Ishikawa (cell line): ENCODE results near the gene SLC9A7.

Experiments
- CEBPB ChIP-seq: IDR thresholded peaks from 2 replicates; pipeline ENCODE4 v1.6.1; 2012
- CREB1 ChIP-seq: IDR thresholded peaks from 2 replicates; pipeline ENCODE4 v1.6.1; 2012; ENCODE audit warnings: low read depth
- EGR1 ChIP-seq: IDR thresholded peaks from 2 replicates; pipeline ENCODE4 v1.6.1; 2012
- EP300 ChIP-seq: IDR thresholded peaks from 2 replicates; pipeline ENCODE4 v1.6.1; 2012; ENCODE audit warnings: borderline replicate concordance
- FOXM1 ChIP-seq: IDR thresholded peaks from 2 replicates; pipeline ENCODE4 v1.6.1; 2012; ENCODE audit warnings: low read depth, borderline replicate concordance
- NFIC ChIP-seq: IDR thresholded peaks from 2 replicates; pipeline ENCODE4 v1.6.1; 2012
- RAD21 ChIP-seq: IDR thresholded peaks from 2 replicates; pipeline ENCODE4 v1.6.1; 2012; ENCODE audit warnings: low read depth
- TAF1 ChIP-seq: IDR thresholded peaks from 2 replicates; pipeline ENCODE4 v1.6.1; 2012; ENCODE audit warnings: low read depth, mild to moderate bottlenecking
- TCF12 ChIP-seq: IDR thresholded peaks from 2 replicates; pipeline ENCODE4 v1.6.1; 2012; ENCODE audit warnings: low read depth
- TEAD4 ChIP-seq: IDR thresholded peaks from 2 replicates; pipeline ENCODE4 v1.6.1; 2012
- YY1 ChIP-seq: IDR thresholded peaks from 2 replicates; pipeline ENCODE4 v1.6.1; 2012; ENCODE audit warnings: low read depth
- ZBTB7A ChIP-seq: IDR thresholded peaks from 2 replicates; pipeline ENCODE4 v1.6.1; 2012; ENCODE audit warnings: low read depth
- TF ChIP-seq, protein P1 (sequence below): IDR thresholded peaks from 2 replicates; pipeline ENCODE4 v1.6.1; 2012
- TF ChIP-seq, protein P2 (sequence below): IDR thresholded peaks from 2 replicates; pipeline ENCODE4 v1.6.1; 2012; ENCODE audit warnings: low read depth, mild to moderate bottlenecking
- TF ChIP-seq, protein P3 (sequence below): IDR thresholded peaks from 2 replicates; pipeline ENCODE4 v1.6.1; 2012

The SLC9A7 gene

DNA sequence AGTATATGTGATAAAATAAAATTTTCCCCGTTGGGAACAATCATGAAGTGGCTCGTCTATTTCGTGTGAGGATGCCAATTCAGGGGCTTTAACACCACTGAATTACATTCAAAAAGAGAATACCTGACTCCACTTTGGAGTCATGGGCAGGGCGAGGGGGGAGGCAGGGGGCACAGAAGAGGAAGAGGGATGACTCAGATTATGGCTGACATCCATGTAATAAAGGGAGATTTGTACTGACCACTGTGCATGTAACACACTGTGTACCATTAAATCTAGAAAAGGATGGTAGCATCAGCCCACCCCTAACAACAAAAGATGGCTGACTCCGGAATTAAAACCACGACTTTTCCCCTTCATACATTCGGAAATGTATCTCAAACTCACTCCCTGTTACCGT is 1.3 kb downstream of the SLC9A7 start:
- TF ChIP-seq, protein P1, sequence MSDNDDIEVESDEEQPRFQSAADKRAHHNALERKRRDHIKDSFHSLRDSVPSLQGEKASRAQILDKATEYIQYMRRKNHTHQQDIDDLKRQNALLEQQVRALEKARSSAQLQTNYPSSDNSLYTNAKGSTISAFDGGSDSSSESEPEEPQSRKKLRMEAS = no peak

DNA sequence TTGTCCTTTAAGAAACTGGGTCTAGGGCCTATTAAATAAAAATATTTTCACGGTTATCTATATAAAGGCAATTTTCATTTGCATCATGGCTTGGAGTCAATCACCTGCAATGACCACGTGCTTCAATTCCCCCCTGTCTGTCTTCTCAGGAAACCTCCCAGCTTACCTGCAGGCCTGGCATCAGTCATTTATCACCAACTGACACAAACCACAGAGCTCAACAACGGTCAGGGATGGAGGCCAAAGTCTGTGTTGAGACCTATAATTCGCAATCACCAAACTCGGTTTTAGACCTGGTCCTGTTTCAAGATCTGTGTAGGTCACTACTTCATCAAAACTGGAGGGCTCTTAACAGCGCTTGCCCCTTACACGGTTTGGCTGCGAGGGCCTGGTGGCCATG is 1.9 kb downstream of the SLC9A7 start:
- TF ChIP-seq TEAD4 (no peak), TAF1 (no peak), CREB1 (no peak), TCF12 (no peak), YY1 (no peak), FOXM1 (no peak), RAD21 (no peak), EGR1 (no peak), EP300 (no peak), CEBPB (no peak), ZBTB7A (no peak), NFIC (no peak)
- TF ChIP-seq, protein P2, sequence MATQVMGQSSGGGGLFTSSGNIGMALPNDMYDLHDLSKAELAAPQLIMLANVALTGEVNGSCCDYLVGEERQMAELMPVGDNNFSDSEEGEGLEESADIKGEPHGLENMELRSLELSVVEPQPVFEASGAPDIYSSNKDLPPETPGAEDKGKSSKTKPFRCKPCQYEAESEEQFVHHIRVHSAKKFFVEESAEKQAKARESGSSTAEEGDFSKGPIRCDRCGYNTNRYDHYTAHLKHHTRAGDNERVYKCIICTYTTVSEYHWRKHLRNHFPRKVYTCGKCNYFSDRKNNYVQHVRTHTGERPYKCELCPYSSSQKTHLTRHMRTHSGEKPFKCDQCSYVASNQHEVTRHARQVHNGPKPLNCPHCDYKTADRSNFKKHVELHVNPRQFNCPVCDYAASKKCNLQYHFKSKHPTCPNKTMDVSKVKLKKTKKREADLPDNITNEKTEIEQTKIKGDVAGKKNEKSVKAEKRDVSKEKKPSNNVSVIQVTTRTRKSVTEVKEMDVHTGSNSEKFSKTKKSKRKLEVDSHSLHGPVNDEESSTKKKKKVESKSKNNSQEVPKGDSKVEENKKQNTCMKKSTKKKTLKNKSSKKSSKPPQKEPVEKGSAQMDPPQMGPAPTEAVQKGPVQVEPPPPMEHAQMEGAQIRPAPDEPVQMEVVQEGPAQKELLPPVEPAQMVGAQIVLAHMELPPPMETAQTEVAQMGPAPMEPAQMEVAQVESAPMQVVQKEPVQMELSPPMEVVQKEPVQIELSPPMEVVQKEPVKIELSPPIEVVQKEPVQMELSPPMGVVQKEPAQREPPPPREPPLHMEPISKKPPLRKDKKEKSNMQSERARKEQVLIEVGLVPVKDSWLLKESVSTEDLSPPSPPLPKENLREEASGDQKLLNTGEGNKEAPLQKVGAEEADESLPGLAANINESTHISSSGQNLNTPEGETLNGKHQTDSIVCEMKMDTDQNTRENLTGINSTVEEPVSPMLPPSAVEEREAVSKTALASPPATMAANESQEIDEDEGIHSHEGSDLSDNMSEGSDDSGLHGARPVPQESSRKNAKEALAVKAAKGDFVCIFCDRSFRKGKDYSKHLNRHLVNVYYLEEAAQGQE = no peak
- TF ChIP-seq, protein P3, sequence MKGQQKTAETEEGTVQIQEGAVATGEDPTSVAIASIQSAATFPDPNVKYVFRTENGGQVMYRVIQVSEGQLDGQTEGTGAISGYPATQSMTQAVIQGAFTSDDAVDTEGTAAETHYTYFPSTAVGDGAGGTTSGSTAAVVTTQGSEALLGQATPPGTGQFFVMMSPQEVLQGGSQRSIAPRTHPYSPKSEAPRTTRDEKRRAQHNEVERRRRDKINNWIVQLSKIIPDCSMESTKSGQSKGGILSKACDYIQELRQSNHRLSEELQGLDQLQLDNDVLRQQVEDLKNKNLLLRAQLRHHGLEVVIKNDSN = no peak
- TF ChIP-seq, protein P1 = no peak

DNA sequence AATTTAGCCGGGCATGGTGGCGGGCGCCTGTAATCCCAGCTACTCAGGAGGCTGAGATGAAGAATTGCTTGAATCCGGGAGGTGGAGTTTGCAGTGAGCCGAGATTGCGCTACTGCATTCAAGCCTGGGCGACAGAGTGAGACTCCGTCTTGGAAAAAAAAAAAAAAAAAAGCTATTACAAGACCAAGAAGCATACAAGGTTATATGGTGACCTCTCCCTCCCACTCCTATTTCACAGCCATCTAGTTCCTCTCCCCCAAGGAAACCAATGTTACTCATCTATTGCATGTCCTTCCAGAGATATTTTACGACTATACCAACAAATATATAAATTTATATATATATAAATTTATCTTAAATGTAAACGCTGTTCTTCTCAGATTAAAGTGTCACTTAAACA is 3.2 kb downstream of the SLC9A7 start:
- no peak for TF ChIP-seq RAD21
- TF ChIP-seq, protein P2 = no peak
- no peak for TF ChIP-seq YY1
- no peak for TF ChIP-seq EGR1
- TF ChIP-seq NFIC = no peak

DNA sequence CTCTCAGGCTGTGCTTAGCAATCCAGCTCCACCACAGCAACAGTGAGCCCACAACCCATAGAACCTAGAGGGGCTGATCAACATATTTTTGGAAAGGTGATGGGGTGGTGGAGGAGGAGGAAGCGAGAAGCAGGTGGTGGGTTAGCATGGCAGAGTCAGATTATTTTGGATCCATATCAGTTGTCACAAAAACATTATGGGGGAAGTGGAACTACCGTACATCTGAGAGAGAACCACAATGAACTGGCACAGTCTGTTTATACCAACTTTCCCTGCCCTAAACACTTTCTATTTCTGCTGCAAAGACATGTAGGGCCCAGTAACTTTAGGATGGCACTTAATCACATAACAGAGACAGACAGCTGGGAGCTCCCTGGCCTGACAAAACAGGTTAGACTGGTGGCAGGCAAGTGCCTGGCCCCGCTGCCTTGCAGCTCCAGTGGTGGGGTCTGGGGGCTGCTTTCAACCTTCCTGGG is 4.3 kb downstream of the SLC9A7 start:
- TF ChIP-seq FOXM1 (no peak), ZBTB7A (no peak), EP300 (no peak)
- TF ChIP-seq, protein P1 = no peak

DNA sequence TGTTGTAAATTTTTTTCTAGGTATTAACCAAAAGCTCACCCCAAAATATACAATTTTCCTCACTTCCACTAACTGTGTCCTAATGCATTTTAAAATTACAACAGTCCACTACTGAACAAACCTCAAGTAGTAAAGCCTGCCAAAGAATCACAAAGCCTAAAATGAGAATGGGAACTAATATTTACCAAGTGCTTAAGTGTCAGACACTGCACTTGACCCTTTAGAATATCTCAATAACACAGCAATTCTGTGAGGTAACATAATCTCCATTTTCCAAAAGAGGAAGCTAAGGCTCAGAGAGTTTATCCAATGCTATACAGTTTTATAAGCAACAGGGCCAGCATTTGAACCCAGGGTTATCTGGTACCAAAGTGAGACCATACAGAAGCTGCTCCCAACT is 4.9 kb downstream of the SLC9A7 start:
- TF ChIP-seq ZBTB7A (no peak), TAF1 (no peak), TEAD4 (no peak), CEBPB (no peak), TCF12 (no peak), EP300 (no peak), RAD21 (no peak), NFIC (no peak), CREB1 (no peak), EGR1 (no peak), FOXM1 (no peak), YY1 (no peak)
- TF ChIP-seq, protein P3 = no peak
- TF ChIP-seq, protein P2 = no peak
- TF ChIP-seq, protein P1 = no peak
